IPS-NIHi11 (cell line): ENCODE measurements around the gene MADCAM1.

Experiments used
- DNase-seq: peaks from one replicate; pipeline ENCODE4 v3.0.0; 2012; ENCODE audit warnings: mixed read lengths, low spot score

The MADCAM1 gene

DNA sequence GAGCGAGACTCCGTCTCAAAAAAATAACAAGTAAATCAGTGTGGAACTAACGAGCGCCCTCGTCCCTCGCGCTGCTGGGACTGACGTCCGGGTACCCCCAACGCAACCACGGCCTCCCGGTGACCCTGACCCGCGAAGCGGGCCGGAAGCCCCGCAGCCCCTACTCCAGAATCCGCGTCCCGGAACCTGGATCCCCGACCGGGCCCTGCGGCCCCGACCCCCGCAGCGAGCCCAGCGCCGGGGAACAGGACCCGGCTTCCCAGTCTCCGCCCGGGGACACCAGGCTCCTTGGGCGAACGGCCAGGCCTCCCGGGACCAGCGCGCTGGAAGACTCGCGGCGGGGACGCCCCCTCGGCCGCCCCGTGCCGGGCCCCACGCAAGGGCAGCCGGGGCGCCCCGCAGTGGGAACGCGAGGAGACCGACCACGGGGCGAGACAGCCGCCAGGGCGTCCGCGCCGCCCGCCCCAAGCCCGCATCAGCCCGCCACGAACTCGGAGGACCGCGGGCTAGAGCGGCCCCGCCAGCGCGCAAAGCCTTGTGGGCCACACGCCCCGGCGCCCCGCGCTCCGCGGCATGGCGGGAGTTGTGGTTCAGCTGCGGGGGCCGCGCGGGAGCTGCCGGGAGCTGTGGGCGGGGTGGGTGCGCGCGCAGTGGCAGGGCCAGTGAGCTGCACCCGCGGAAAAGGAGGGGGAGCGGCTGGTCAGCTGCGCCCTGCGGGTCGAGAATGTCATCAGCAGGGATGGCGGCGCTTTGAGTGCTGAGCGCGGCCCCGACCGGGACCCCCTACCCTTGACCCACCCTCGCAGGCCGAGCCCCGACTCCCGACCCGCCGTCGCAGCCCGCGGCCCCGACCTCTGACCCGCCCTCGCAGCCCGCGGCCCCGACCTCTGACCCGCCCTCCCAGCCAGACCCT lies 7.5 kb upstream of the MADCAM1 start:
- DNase-seq, result peak; percentile 95

GRCh38 chr19:489418-490196 lies 6.7 kb upstream of the MADCAM1 start:
- no peak for DNase-seq

- DNase-seq, result no peak
Observed at GRCh38 chr19:491146-491741, 5.0 kb upstream of the MADCAM1 start.

GRCh38 chr19:492091-492531 lies 4.2 kb upstream of the MADCAM1 start:
- DNase-seq, result no peak

- DNase-seq, result no peak
Observed at GRCh38 chr19:493391-494170, 2.7 kb upstream of the MADCAM1 start.

DNA sequence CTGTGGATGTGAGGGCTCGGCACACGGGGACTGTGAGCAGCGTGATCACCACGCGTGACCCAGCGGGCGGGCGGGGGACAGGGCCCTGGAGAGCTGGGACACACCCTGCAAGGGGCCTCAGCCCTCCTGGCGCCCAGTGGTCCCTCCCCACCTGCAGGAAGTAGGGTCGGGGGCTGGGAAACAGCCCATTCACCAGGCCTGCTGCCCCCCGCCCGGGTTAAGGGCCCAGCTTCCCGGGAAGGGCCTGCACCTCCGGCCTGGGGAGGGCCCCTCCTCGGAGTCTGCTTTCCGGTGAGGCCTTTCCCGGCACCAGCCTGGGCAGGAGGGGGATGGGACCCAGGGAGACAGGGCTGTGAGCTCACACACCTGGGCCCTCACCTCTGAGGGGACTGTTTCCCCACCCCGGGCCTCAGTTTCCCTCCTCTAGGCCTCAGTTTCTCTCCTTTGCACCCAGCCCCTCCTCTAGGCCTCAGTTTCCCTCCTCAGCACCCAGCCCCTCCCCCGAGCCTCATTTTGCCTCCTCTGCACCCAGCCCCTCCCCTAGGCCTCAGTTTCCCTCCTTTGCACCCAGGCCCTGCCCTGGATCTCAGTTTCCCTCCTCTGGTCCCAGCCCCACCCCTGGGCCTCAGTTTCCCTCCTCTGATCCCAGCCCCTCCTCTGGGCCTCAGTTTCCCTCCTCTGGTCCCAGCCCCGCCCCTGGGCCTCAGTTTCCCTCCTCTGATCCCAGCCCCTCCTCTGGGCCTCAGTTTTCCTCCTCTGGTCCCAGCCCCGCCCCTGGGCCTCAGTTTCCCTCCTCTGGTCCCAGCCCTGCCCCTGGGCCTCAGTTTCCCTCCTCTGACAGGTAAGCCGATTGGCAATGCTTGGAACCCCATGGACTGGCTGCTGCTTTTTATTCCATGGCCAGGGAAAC lies 1.9 kb upstream of the MADCAM1 start:
- DNase-seq, result no peak

DNA sequence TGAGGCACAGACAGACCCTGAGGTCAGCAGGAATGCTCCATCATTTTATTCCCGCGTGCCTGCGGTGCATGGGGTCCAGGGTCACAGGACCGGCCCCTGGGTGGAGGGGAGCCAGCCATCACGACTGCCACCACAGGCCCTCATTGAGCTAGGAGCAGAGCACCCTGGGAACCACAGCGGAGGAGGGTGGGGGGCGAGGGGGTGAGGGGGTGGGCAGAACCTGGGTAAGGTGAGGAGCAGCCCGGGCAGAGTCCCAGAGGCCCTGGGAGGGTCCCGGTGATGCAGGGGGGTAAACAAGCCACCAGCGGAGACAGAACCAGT lies 1.2 kb upstream of the MADCAM1 start:
- DNase-seq, result no peak

DNA sequence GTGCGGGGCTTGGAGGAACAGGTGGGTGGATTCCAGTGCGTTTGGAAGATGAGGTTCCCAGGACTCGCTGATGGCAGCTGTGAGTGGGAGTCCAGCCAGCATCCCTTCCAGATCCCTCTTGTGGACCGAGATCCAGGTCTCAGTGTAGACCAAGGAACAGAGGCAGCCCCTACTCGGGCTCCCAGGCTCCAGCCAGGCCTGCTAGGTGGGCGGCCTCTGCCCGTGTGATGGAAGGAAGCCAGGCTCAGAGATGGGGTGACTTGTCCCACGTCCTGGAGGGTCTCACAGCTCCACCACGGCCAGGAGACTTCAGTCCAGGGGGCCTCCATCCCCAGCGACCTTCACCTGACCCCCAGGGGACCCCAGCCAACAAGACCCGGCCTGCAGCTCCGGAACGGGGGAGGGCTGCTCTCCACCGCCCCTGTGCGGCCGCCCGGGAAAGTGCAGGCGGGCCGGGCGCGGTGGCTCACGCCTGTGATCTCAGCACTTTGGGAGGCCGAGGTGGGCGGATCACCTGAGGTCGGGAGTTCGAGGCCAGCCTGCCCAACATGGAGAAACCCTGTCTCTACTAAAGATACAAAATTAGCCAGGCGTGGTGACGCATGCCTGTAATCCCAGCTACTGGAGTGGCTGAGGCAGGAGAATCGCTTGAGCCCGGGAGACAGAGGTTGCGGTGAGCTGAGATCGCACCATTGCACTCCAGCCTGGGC lies 729 bp upstream of the MADCAM1 start:
- DNase-seq, result peak; percentile 78

- DNase-seq, result no peak
Observed at GRCh38 chr19:496986-497385, 700 bp downstream of the MADCAM1 start.

- DNase-seq, result peak; percentile 60
Observed at GRCh38 chr19:497491-497868, 1.2 kb downstream of the MADCAM1 start.

DNA sequence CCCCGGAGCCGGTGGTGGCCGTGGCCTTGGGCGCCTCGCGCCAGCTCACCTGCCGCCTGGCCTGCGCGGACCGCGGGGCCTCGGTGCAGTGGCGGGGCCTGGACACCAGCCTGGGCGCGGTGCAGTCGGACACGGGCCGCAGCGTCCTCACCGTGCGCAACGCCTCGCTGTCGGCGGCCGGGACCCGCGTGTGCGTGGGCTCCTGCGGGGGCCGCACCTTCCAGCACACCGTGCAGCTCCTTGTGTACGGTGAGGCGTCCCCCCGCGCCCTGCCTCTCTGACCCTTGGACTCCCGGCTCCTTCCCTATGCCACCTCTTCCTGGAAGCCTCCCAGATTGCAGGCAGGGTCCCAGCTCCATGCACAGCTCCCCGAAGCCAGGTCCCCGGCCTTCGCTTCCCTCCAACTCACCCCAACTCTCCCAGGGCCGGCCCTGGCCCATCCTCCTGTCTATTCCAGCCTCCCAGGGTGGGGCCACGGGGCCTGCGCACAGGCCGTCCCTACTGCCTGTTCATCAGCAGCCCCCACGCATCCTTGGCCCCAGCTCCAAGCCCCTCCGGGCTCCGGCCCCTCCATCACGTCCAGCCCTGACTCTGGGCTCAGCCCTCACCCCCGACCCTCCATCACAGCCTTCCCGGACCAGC lies 1.7 kb downstream of the MADCAM1 start:
- peak; percentile 32 for DNase-seq

- peak; percentile 48 for DNase-seq
Observed at GRCh38 chr19:498511-498891, 2.2 kb downstream of the MADCAM1 start.

- no peak for DNase-seq
Observed at GRCh38 chr19:498977-499623, 2.8 kb downstream of the MADCAM1 start.

DNA sequence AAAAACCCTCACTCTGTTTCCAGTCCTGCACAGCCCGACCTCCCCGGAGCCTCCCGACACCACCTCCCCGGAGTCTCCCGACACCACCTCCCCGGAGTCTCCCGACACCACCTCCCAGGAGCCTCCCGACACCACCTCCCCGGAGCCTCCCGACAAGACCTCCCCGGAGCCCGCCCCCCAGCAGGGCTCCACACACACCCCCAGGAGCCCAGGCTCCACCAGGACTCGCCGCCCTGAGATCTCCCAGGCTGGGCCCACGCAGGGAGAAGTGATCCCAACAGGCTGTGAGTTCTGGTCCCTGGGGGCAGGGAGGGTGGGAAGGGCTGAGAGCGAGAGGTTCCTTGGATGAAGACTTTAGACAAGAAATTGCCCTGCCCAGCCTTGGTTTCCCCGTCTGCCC lies 5.4 kb downstream of the MADCAM1 start:
- DNase-seq, result no peak

DNA sequence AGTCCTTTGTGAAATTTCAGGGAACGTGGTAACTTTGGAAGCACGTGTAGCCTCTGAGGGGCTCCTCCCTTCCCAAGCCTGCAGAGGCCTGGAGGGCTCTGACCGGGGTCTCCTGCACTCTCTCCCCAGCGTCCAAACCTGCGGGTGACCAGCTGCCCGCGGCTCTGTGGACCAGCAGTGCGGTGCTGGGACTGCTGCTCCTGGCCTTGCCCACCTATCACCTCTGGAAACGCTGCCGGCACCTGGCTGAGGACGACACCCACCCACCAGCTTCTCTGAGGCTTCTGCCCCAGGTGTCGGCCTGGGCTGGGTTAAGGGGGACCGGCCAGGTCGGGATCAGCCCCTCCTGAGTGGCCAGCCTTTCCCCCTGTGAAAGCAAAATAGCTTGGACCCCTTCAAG lies 8.3 kb downstream of the MADCAM1 start:
- no peak for DNase-seq

DNA sequence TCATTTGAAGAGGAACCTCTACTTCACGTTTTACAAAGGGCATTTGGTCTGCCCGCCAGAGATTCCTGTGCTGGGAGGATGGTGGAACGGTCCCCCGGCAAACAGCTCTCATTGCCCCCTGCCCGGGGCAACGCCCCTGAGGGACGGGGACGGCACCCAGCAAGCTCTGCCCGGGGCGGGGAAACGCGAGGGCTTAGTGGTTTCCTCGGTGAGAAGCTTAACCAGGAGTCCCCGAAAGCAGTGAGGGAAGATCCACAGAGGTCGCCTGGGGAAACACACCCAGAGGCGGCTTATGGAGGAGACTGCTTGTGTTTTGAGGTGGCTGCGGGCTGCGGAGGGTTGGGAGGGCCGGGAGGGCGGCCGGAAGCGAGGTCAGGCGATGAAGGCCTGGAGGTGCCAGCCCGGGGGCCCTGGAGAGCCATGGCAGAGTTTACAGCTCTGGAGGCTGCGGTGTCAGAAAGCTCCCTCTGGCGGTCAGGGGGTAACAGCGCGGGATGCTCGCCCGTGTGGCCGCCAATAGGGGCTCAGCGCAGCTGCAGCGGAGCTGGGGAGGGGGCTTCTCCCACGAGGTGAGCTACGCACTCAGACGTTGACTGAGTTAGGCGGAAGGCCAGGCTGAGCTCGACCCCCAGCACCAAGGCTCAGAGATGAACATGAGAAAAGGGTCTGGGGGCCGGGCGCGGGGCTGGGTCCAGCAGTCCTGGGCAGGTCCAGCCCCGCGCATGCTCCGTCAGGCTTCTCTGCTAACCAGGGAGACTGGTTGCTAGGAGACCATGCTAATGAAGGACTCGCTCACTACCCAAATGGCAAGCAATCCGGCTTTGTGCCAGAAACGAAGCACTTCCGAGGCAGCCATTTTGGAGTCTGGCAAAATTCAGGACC lies 10.4 kb downstream of the MADCAM1 start:
- DNase-seq, result peak; percentile 90

- DNase-seq, result peak; percentile 81
Observed at GRCh38 chr19:507286-508203, 11.3 kb downstream of the MADCAM1 start, which contains the start of gene TPGS1. Gene TPGS1, plus strand, starts transcription at chr19:507497. Its CDS starts 10 bp downstream, at chr19:507507.
